ENCODE results near the gene CABP5.
"Not testable (repeated sequence)": the region's sequence is repeated elsewhere in the genome, so short reads cannot be mapped to it uniquely, and the experiment has no call there.

Gene CABP5

GRCh38 chr19:48043675-48044258 lies at the start of gene CABP5:
Gene CABP5 (minus strand): TSS chr19:48044079. CDS start chr19:48043922, 157 bp downstream.
- DNase-seq: no peak

- not testable (repeated sequence) for DNase-seq
These were observed 47.3 kb upstream of the CABP5 start for GRCh38 chr19:48091111-48091718.

GRCh38 chr19:48090281-48090802 lies 46.5 kb upstream of the CABP5 start:
- DNase-seq: no peak

- DNase-seq: not testable (repeated sequence)
These were observed 45.1 kb upstream of the CABP5 start for GRCh38 chr19:48088991-48089390.

GRCh38 chr19:48085904-48086864 lies 42.3 kb upstream of the CABP5 start:
- DNase-seq: no peak

GRCh38 chr19:48085076-48085475 lies 41.2 kb upstream of the CABP5 start:
- no peak for DNase-seq

- no peak for DNase-seq
These were observed 37.2 kb upstream of the CABP5 start for GRCh38 chr19:48081106-48081505.

- not testable (repeated sequence) for DNase-seq
These were observed 26.4 kb upstream of the CABP5 start for GRCh38 chr19:48070177-48070769.

GRCh38 chr19:48069435-48069834 lies 25.6 kb upstream of the CABP5 start:
- DNase-seq: no peak

GRCh38 chr19:48064509-48064908 lies 20.6 kb upstream of the CABP5 start:
- no peak for DNase-seq

- no peak for DNase-seq
These were observed 17.8 kb upstream of the CABP5 start for GRCh38 chr19:48061401-48062344.

- no peak for DNase-seq
These were observed 16.5 kb upstream of the CABP5 start for GRCh38 chr19:48060381-48060780.

GRCh38 chr19:48059331-48059730 lies 15.5 kb upstream of the CABP5 start:
- no peak for DNase-seq

GRCh38 chr19:48053856-48054255 lies 10.0 kb upstream of the CABP5 start:
- DNase-seq: no peak

- no peak for DNase-seq
These were observed 9.2 kb upstream of the CABP5 start for GRCh38 chr19:48053076-48053475.

GRCh38 chr19:48051335-48052033 lies 7.6 kb upstream of the CABP5 start:
- no peak for DNase-seq

GRCh38 chr19:48044561-48044960 lies 682 bp upstream of the CABP5 start:
- no peak for DNase-seq

- DNase-seq: no peak
These were observed 1.9 kb downstream of the CABP5 start for GRCh38 chr19:48041877-48042580.

GRCh38 chr19:48036765-48037164 lies 7.1 kb downstream of the CABP5 start:
- DNase-seq: no peak

- DNase-seq: no peak
These were observed 10.3 kb downstream of the CABP5 start for GRCh38 chr19:48033604-48034003.

- DNase-seq: no peak
These were observed 13.8 kb downstream of the CABP5 start for GRCh38 chr19:48030073-48030472.
